ENCODE results near the gene POU2AF1. TPM values are rescaled to one million over a fixed set of nuclear protein-coding genes. Genes with fewer than 3 reads are reported as not detected.

POU2AF1 gene
- total and polyA plus RNA-seq, 2 of the 8 experiments (the other 6 are each of a cell fraction or from before 2014, with no cell fraction given) = not detected

DNA sequence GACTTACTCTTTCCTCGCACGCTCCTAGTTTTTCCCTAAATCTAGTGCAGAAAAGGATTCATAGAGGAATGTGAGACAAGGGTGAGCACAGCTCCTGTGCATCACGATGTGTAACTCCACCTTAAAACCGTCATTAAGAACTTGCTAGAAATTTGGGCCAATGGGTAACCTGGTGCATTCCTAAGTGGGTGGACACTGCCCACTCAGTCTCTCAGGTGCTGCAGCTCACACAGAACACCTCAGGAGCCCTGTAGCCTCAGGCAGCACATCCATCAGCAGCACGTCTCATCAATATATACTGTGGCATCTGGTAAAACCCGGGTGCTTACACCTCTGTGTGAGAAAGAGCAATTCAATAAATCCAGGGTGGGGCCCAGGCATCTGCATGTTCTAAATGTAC lies 68.4 kb downstream of the POU2AF1 start (continued):
- TF ChIP-seq, protein P1, sequence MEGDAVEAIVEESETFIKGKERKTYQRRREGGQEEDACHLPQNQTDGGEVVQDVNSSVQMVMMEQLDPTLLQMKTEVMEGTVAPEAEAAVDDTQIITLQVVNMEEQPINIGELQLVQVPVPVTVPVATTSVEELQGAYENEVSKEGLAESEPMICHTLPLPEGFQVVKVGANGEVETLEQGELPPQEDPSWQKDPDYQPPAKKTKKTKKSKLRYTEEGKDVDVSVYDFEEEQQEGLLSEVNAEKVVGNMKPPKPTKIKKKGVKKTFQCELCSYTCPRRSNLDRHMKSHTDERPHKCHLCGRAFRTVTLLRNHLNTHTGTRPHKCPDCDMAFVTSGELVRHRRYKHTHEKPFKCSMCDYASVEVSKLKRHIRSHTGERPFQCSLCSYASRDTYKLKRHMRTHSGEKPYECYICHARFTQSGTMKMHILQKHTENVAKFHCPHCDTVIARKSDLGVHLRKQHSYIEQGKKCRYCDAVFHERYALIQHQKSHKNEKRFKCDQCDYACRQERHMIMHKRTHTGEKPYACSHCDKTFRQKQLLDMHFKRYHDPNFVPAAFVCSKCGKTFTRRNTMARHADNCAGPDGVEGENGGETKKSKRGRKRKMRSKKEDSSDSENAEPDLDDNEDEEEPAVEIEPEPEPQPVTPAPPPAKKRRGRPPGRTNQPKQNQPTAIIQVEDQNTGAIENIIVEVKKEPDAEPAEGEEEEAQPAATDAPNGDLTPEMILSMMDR (IDR thresholded peaks at IDR 0.05; ENCODE audit: control extremely low read depth in 1 of 3, insufficient read depth in 1 of 3, low read depth in 1 of 3, low read length in 3 of 3) = no peak
- TF ChIP-seq CHD1 (IDR thresholded peaks at IDR 0.05; ENCODE audit: low read depth, low read length) (no peak), CTBP2 (IDR thresholded peaks at IDR 0.05; ENCODE audit: borderline replicate concordance, insufficient read depth, insufficient read length, low read length) (no peak), BACH1 (IDR thresholded peaks at IDR 0.05; ENCODE audit: low read length) (no peak), MAFK (IDR thresholded peaks at IDR 0.05; ENCODE audit: low read depth, low read length) (no peak), CREB1 (IDR thresholded peaks at IDR 0.05) (no peak), POLR2AphosphoS5 (IDR thresholded peaks at IDR 0.05; ENCODE audit: low read depth, low read length) (no peak)
- TF ChIP-seq, protein P2, sequence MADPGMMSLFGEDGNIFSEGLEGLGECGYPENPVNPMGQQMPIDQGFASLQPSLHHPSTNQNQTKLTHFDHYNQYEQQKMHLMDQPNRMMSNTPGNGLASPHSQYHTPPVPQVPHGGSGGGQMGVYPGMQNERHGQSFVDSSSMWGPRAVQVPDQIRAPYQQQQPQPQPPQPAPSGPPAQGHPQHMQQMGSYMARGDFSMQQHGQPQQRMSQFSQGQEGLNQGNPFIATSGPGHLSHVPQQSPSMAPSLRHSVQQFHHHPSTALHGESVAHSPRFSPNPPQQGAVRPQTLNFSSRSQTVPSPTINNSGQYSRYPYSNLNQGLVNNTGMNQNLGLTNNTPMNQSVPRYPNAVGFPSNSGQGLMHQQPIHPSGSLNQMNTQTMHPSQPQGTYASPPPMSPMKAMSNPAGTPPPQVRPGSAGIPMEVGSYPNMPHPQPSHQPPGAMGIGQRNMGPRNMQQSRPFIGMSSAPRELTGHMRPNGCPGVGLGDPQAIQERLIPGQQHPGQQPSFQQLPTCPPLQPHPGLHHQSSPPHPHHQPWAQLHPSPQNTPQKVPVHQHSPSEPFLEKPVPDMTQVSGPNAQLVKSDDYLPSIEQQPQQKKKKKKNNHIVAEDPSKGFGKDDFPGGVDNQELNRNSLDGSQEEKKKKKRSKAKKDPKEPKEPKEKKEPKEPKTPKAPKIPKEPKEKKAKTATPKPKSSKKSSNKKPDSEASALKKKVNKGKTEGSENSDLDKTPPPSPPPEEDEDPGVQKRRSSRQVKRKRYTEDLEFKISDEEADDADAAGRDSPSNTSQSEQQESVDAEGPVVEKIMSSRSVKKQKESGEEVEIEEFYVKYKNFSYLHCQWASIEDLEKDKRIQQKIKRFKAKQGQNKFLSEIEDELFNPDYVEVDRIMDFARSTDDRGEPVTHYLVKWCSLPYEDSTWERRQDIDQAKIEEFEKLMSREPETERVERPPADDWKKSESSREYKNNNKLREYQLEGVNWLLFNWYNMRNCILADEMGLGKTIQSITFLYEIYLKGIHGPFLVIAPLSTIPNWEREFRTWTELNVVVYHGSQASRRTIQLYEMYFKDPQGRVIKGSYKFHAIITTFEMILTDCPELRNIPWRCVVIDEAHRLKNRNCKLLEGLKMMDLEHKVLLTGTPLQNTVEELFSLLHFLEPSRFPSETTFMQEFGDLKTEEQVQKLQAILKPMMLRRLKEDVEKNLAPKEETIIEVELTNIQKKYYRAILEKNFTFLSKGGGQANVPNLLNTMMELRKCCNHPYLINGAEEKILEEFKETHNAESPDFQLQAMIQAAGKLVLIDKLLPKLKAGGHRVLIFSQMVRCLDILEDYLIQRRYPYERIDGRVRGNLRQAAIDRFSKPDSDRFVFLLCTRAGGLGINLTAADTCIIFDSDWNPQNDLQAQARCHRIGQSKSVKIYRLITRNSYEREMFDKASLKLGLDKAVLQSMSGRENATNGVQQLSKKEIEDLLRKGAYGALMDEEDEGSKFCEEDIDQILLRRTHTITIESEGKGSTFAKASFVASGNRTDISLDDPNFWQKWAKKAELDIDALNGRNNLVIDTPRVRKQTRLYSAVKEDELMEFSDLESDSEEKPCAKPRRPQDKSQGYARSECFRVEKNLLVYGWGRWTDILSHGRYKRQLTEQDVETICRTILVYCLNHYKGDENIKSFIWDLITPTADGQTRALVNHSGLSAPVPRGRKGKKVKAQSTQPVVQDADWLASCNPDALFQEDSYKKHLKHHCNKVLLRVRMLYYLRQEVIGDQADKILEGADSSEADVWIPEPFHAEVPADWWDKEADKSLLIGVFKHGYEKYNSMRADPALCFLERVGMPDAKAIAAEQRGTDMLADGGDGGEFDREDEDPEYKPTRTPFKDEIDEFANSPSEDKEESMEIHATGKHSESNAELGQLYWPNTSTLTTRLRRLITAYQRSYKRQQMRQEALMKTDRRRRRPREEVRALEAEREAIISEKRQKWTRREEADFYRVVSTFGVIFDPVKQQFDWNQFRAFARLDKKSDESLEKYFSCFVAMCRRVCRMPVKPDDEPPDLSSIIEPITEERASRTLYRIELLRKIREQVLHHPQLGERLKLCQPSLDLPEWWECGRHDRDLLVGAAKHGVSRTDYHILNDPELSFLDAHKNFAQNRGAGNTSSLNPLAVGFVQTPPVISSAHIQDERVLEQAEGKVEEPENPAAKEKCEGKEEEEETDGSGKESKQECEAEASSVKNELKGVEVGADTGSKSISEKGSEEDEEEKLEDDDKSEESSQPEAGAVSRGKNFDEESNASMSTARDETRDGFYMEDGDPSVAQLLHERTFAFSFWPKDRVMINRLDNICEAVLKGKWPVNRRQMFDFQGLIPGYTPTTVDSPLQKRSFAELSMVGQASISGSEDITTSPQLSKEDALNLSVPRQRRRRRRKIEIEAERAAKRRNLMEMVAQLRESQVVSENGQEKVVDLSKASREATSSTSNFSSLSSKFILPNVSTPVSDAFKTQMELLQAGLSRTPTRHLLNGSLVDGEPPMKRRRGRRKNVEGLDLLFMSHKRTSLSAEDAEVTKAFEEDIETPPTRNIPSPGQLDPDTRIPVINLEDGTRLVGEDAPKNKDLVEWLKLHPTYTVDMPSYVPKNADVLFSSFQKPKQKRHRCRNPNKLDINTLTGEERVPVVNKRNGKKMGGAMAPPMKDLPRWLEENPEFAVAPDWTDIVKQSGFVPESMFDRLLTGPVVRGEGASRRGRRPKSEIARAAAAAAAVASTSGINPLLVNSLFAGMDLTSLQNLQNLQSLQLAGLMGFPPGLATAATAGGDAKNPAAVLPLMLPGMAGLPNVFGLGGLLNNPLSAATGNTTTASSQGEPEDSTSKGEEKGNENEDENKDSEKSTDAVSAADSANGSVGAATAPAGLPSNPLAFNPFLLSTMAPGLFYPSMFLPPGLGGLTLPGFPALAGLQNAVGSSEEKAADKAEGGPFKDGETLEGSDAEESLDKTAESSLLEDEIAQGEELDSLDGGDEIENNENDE (IDR thresholded peaks at IDR 0.05; ENCODE audit: insufficient replicate concordance, low read length) = no peak

Measured in H1 (cell line).